ENCODE results near the gene ZNF23.

- TF ChIP-seq ZNF384 (IDR thresholded peaks at IDR 0.05), result no peak
- TF ChIP-seq BHLHE40 (IDR thresholded peaks at IDR 0.05; ENCODE audit: borderline replicate concordance), result no peak
- no peak for TF ChIP-seq FOXA1 (IDR thresholded peaks at IDR 0.05)
- TF ChIP-seq ELF4 (IDR thresholded peaks at IDR 0.05), result no peak
- TF ChIP-seq SUZ12 (IDR thresholded peaks at IDR 0.05), result no peak
- TF ChIP-seq SP1 (IDR thresholded peaks at IDR 0.05), result no peak
- no peak for TF ChIP-seq L3MBTL2 (conservative IDR thresholded peaks at IDR 0.05)
- no peak for TF ChIP-seq ARNT (IDR thresholded peaks at IDR 0.05)
These were observed 10.0 kb upstream of the ZNF23 start for GRCh38 chr16:71472051-71472450.
